Measurements from ENCODE around the gene ZNF804B.

The ZNF804B gene

GRCh38 chr7:89023877-89024276 lies 264.4 kb downstream of the ZNF804B start:
- no peak overlapping the region for H2BK120ac ChIP-seq (ENCODE audit: low read depth, low read length)
- H2BK5ac ChIP-seq (ENCODE audit: low read length) = no peak overlapping the region
- peaks cover 2% of the 10 kb centered on the region for H3K4me1 ChIP-seq (ENCODE audit: control insufficient read depth, low read depth, low read length)
- H2AK5ac ChIP-seq (ENCODE audit: low read length) = no peak overlapping the region
- H3K4me2 ChIP-seq (ENCODE audit: low read length) = no peak overlapping the region
- no peak overlapping the region for H4K8ac ChIP-seq (ENCODE audit: low read depth, low read length)
- H3K9ac ChIP-seq (ENCODE audit: low read length) = no peak overlapping the region
- no peaks in the 10 kb centered on the region for H3K79me2 ChIP-seq (ENCODE audit: control insufficient read depth, insufficient read depth, low read length)
- no peaks in the 10 kb centered on the region for H3K27me3 ChIP-seq (ENCODE audit: insufficient read depth, low read length, poor library complexity)
- H3K56ac ChIP-seq (ENCODE audit: low read length) = no peak overlapping the region
- H4K5ac ChIP-seq (ENCODE audit: low read length) = no peak overlapping the region
- H2BK15ac ChIP-seq (replicated peaks; ENCODE audit: low read depth) = no peak overlapping the region
- no peak overlapping the region for H3K23ac ChIP-seq (ENCODE audit: low read length)
- H3K27ac ChIP-seq (ENCODE audit: low read depth, low read length) = no peak overlapping the region
- no peak for DNase-seq
- WGBS (ENCODE audit: extremely low coverage, insufficient coverage, low lambda C conversion rate) = no CpG with 5 or more reads among the region's 1 CpG
- no peak overlapping the region for H3K18ac ChIP-seq (ENCODE audit: low read length)
- H3K79me1 ChIP-seq (ENCODE audit: low read length) = no peaks in the 10 kb centered on the region
- H3K4ac ChIP-seq (ENCODE audit: low read depth, low read length) = no peak overlapping the region
- no peaks in the 10 kb centered on the region for H3K36me3 ChIP-seq (ENCODE audit: control insufficient read depth, insufficient read depth, low read length)
- no peak overlapping the region for H3K4me3 ChIP-seq (ENCODE audit: low read length)

GRCh38 chr7:89027781-89028180 lies 268.3 kb downstream of the ZNF804B start:
- Histone ChIP-seq H3K4me1 (ENCODE audit: control insufficient read depth, low read depth, low read length) (no peaks in the 10 kb centered on the region), H3K9ac (ENCODE audit: low read length) (no peak overlapping the region), H3K4me2 (ENCODE audit: low read length) (no peak overlapping the region), H2BK5ac (ENCODE audit: low read length) (no peak overlapping the region), H3K79me2 (ENCODE audit: control insufficient read depth, insufficient read depth, low read length) (no peaks in the 10 kb centered on the region), H3K56ac (ENCODE audit: low read length) (no peak overlapping the region), H2BK15ac (replicated peaks; ENCODE audit: low read depth) (no peak overlapping the region), H3K4ac (ENCODE audit: low read depth, low read length) (no peak overlapping the region), H3K27me3 (ENCODE audit: insufficient read depth, low read length, poor library complexity) (no peaks in the 10 kb centered on the region), H2BK120ac (ENCODE audit: low read depth, low read length) (no peak overlapping the region), H3K18ac (ENCODE audit: low read length) (no peak overlapping the region), H4K8ac (ENCODE audit: low read depth, low read length) (no peak overlapping the region), H3K23ac (ENCODE audit: low read length) (no peak overlapping the region), H4K5ac (ENCODE audit: low read length) (no peak overlapping the region), H3K27ac (ENCODE audit: low read depth, low read length) (no peak overlapping the region), H3K4me3 (ENCODE audit: low read length) (no peak overlapping the region), H3K79me1 (ENCODE audit: low read length) (no peaks in the 10 kb centered on the region), H3K36me3 (ENCODE audit: control insufficient read depth, insufficient read depth, low read length) (no peaks in the 10 kb centered on the region), H2AK5ac (ENCODE audit: low read length) (no peak overlapping the region)
- WGBS (ENCODE audit: extremely low coverage, insufficient coverage, low lambda C conversion rate) = no CpG with 5 or more reads among the region's 1 CpG
- DNase-seq = no peak

- no peak overlapping the region for H3K23ac ChIP-seq (ENCODE audit: low read length)
Measured at GRCh38 chr7:89028319-89028718, 268.8 kb downstream of the ZNF804B start.

GRCh38 chr7:89029864-89030263 lies 270.4 kb downstream of the ZNF804B start:
- no peak overlapping the region for H3K4ac ChIP-seq (ENCODE audit: low read depth, low read length)
- H3K4me2 ChIP-seq (ENCODE audit: low read length) = no peak overlapping the region
- no peaks in the 10 kb centered on the region for H3K79me1 ChIP-seq (ENCODE audit: low read length)
- H2AK5ac ChIP-seq (ENCODE audit: low read length) = no peak overlapping the region
- no peak overlapping the region for H3K56ac ChIP-seq (ENCODE audit: low read length)
- no peaks in the 10 kb centered on the region for H3K27me3 ChIP-seq (ENCODE audit: insufficient read depth, low read length, poor library complexity)
- no peaks in the 10 kb centered on the region for H3K36me3 ChIP-seq (ENCODE audit: control insufficient read depth, insufficient read depth, low read length)
- no peak overlapping the region for H4K5ac ChIP-seq (ENCODE audit: low read length)
- no peak overlapping the region for H4K8ac ChIP-seq (ENCODE audit: low read depth, low read length)
- no peak overlapping the region for H3K27ac ChIP-seq (ENCODE audit: low read depth, low read length)
- no peak overlapping the region for H2BK5ac ChIP-seq (ENCODE audit: low read length)
- H3K9ac ChIP-seq (ENCODE audit: low read length) = no peak overlapping the region
- H2BK120ac ChIP-seq (ENCODE audit: low read depth, low read length) = no peak overlapping the region
- no peaks in the 10 kb centered on the region for H3K4me1 ChIP-seq (ENCODE audit: control insufficient read depth, low read depth, low read length)
- no peak overlapping the region for H3K23ac ChIP-seq (ENCODE audit: low read length)
- no peak for DNase-seq
- H3K79me2 ChIP-seq (ENCODE audit: control insufficient read depth, insufficient read depth, low read length) = no peaks in the 10 kb centered on the region
- no CpG with 5 or more reads among the region's 2 CpGs for WGBS (ENCODE audit: extremely low coverage, insufficient coverage, low lambda C conversion rate)
- H3K4me3 ChIP-seq (ENCODE audit: low read length) = no peak overlapping the region
- H3K18ac ChIP-seq (ENCODE audit: low read length) = no peak overlapping the region
- no peak overlapping the region for H2BK15ac ChIP-seq (replicated peaks; ENCODE audit: low read depth)

More at GRCh38 chr7:89028319-89028718, 268.8 kb downstream of the ZNF804B start:
- Histone ChIP-seq H3K79me2 (ENCODE audit: control insufficient read depth, insufficient read depth, low read length) (no peaks in the 10 kb centered on the region), H4K5ac (ENCODE audit: low read length) (no peak overlapping the region), H4K8ac (ENCODE audit: low read depth, low read length) (no peak overlapping the region), H3K27ac (ENCODE audit: low read depth, low read length) (no peak overlapping the region), H3K36me3 (ENCODE audit: control insufficient read depth, insufficient read depth, low read length) (no peaks in the 10 kb centered on the region), H2AK5ac (ENCODE audit: low read length) (no peak overlapping the region), H3K18ac (ENCODE audit: low read length) (no peak overlapping the region), H2BK120ac (ENCODE audit: low read depth, low read length) (no peak overlapping the region), H3K4me2 (ENCODE audit: low read length) (no peak overlapping the region), H3K27me3 (ENCODE audit: insufficient read depth, low read length, poor library complexity) (no peaks in the 10 kb centered on the region), H3K4me1 (ENCODE audit: control insufficient read depth, low read depth, low read length) (no peaks in the 10 kb centered on the region), H3K56ac (ENCODE audit: low read length) (no peak overlapping the region), H3K4ac (ENCODE audit: low read depth, low read length) (no peak overlapping the region), H3K79me1 (ENCODE audit: low read length) (no peaks in the 10 kb centered on the region), H3K9ac (ENCODE audit: low read length) (no peak overlapping the region), H2BK15ac (replicated peaks; ENCODE audit: low read depth) (no peak overlapping the region), H3K4me3 (ENCODE audit: low read length) (no peak overlapping the region), H2BK5ac (ENCODE audit: low read length) (no peak overlapping the region)
- no peak for DNase-seq
- WGBS (ENCODE audit: extremely low coverage, insufficient coverage, low lambda C conversion rate) = no CpG with 5 or more reads among the region's 4 CpGs

- Histone ChIP-seq H3K4me1 (ENCODE audit: control insufficient read depth, low read depth, low read length) (no peaks in the 10 kb centered on the region), H3K56ac (ENCODE audit: low read length) (no peak overlapping the region), H3K4me3 (ENCODE audit: low read length) (no peak overlapping the region), H2BK120ac (ENCODE audit: low read depth, low read length) (no peak overlapping the region), H3K9ac (ENCODE audit: low read length) (no peak overlapping the region), H3K36me3 (ENCODE audit: control insufficient read depth, insufficient read depth, low read length) (no peaks in the 10 kb centered on the region), H3K23ac (ENCODE audit: low read length) (no peak overlapping the region), H3K4me2 (ENCODE audit: low read length) (no peak overlapping the region), H2BK5ac (ENCODE audit: low read length) (no peak overlapping the region), H2BK15ac (replicated peaks; ENCODE audit: low read depth) (no peak overlapping the region), H3K4ac (ENCODE audit: low read depth, low read length) (no peak overlapping the region), H3K18ac (ENCODE audit: low read length) (no peak overlapping the region), H4K8ac (ENCODE audit: low read depth, low read length) (no peak overlapping the region), H2AK5ac (ENCODE audit: low read length) (no peak overlapping the region), H3K79me1 (ENCODE audit: low read length) (no peaks in the 10 kb centered on the region), H3K27me3 (ENCODE audit: insufficient read depth, low read length, poor library complexity) (no peaks in the 10 kb centered on the region), H4K5ac (ENCODE audit: low read length) (no peak overlapping the region), H3K27ac (ENCODE audit: low read depth, low read length) (no peak overlapping the region), H3K79me2 (ENCODE audit: control insufficient read depth, insufficient read depth, low read length) (no peaks in the 10 kb centered on the region)
- no peak for DNase-seq
- no CpG with 5 or more reads among the region's 1 CpG for WGBS (ENCODE audit: extremely low coverage, insufficient coverage, low lambda C conversion rate)
Measured at GRCh38 chr7:89041240-89041639, 281.7 kb downstream of the ZNF804B start.

GRCh38 chr7:89042940-89043339 lies 283.4 kb downstream of the ZNF804B start:
- no peaks in the 10 kb centered on the region for H3K4me1 ChIP-seq (ENCODE audit: control insufficient read depth, low read depth, low read length)
- WGBS (ENCODE audit: extremely low coverage, insufficient coverage, low lambda C conversion rate) = no CpG with 5 or more reads among the region's 3 CpGs
- no peak overlapping the region for H3K27ac ChIP-seq (ENCODE audit: low read depth, low read length)
- no peak overlapping the region for H2BK15ac ChIP-seq (replicated peaks; ENCODE audit: low read depth)
- no peak overlapping the region for H3K4me2 ChIP-seq (ENCODE audit: low read length)
- no peaks in the 10 kb centered on the region for H3K79me2 ChIP-seq (ENCODE audit: control insufficient read depth, insufficient read depth, low read length)
- H3K23ac ChIP-seq (ENCODE audit: low read length) = no peak overlapping the region
- no peak overlapping the region for H3K4ac ChIP-seq (ENCODE audit: low read depth, low read length)
- no peak overlapping the region for H2BK120ac ChIP-seq (ENCODE audit: low read depth, low read length)
- H3K27me3 ChIP-seq (ENCODE audit: insufficient read depth, low read length, poor library complexity) = no peaks in the 10 kb centered on the region
- H2AK5ac ChIP-seq (ENCODE audit: low read length) = no peak overlapping the region
- H3K4me3 ChIP-seq (ENCODE audit: low read length) = no peak overlapping the region
- no peak overlapping the region for H4K5ac ChIP-seq (ENCODE audit: low read length)
- H2BK5ac ChIP-seq (ENCODE audit: low read length) = no peak overlapping the region
- H3K18ac ChIP-seq (ENCODE audit: low read length) = no peak overlapping the region
- DNase-seq = no peak
- H3K9ac ChIP-seq (ENCODE audit: low read length) = no peak overlapping the region
- H3K56ac ChIP-seq (ENCODE audit: low read length) = no peak overlapping the region
- no peaks in the 10 kb centered on the region for H3K36me3 ChIP-seq (ENCODE audit: control insufficient read depth, insufficient read depth, low read length)
- no peaks in the 10 kb centered on the region for H3K79me1 ChIP-seq (ENCODE audit: low read length)
- no peak overlapping the region for H4K8ac ChIP-seq (ENCODE audit: low read depth, low read length)

Measured in mesendoderm (in vitro differentiated cells).